ENCODE data around the gene HRH1. TPM values are rescaled to one million over a fixed set of nuclear protein-coding genes. Genes with fewer than 3 reads are reported as not detected.

The HRH1 gene
- total RNA-seq, 1 experiment from 2014 or later, result not detected

DNA sequence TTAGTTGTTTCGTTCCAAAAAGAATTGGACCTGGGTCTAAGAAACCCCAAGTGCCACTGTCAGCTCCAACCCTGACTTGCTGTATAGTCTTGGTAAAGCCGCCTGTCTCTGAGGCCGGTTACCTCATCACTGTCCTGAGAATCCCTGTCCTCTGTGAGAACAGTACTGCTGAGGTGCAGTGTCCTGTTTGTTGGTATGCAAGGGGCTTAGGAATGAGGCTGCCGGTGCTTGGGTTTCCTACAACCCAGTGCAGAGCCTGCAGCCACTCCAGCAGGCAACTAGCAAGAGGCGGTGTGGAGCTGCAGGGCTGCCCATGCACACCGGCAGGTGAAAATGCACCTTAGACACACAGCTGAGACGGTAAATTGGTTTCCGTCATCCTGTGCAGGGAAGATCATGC is 65.9 kb downstream of the HRH1 start:
- Histone ChIP-seq H3K36me3 (replicated peaks; ENCODE audit: control insufficient read depth, insufficient read depth, low read length) (no peaks in the 10 kb centered on the region), H3K4me3 (ENCODE audit: insufficient read depth, low read depth, low read length) (no peak overlapping the region), H3K27me3 (ENCODE audit: control insufficient read depth, insufficient read depth, low read length) (no peaks in the 10 kb centered on the region)
- DNase-seq, result peak; percentile 42

DNA sequence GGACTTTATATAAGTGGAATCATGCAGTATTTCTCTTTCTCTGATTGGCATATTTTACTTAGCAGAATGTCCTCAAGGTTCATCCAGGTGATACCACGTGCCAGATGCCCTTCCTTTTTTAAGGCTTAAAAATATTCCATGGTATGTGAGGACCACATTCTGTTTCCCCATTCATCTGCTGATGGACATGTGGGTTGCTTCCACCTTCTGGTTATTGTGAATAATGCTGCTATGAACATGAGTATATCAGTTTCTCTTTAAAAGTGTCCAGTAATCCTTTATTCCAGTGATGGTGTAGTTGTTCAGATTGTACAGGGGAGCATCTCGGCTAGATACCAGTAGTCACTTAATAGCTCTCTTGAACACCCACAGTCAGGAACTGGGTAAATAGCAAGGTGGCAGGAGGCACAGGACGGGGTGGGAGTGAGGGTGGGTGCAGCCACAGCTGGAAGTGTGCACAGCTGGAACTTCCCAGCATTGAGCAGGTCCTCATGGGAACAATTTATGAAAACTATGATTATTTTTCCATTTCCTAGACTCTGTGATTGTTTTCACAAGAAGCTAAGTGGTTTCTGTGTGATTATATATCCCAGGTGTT is 67.6 kb downstream of the HRH1 start:
- Histone ChIP-seq H3K27me3 (ENCODE audit: control insufficient read depth, insufficient read depth, low read length) (no peaks in the 10 kb centered on the region), H3K36me3 (replicated peaks; ENCODE audit: control insufficient read depth, insufficient read depth, low read length) (no peaks in the 10 kb centered on the region), H3K4me3 (ENCODE audit: insufficient read depth, low read depth, low read length) (no peak overlapping the region)
- DNase-seq, result no peak

DNA sequence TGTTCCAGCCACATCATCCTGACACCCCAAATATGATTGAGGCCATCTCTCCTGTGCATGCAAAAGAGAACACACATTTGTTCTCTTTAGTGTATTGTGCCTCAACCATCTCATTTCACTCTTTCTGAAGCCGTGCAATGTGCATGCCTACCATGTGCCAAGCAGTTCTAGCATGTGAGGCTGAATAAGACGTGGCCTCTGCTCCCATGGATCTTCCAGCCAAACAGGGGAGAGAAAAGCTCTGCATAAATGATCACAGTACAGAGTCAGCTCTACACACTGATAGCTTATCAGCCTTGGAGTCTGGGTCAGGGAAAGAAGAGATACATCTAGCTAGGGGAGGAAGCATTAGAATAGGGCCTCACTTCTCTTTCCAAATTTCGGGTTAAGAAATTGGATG is 69.7 kb downstream of the HRH1 start:
- no peak overlapping the region for H3K4me3 ChIP-seq (ENCODE audit: insufficient read depth, low read depth, low read length)
- H3K36me3 ChIP-seq (replicated peaks; ENCODE audit: control insufficient read depth, insufficient read depth, low read length), result no peaks in the 10 kb centered on the region
- H3K27me3 ChIP-seq (ENCODE audit: control insufficient read depth, insufficient read depth, low read length), result no peaks in the 10 kb centered on the region
- no peak for DNase-seq

DNA sequence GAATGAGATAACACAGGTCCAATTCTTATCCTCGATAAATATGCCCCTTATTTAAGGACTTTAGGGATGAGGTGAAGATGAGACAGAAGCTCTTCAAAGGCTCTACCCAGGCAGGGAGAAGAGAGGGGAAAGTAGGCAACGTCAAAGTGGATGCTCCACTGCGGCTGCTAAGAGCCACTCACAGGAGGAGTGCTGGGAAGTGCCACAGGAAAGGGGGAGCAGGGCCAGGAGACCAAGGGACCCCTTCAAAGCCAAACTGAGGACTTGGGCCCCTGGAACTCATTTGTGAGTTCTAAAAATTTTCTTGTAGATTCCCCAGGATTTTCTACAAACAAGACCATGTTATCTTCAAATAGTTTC is 70.6 kb downstream of the HRH1 start:
- DNase-seq, result no peak
- Histone ChIP-seq H3K27me3 (ENCODE audit: control insufficient read depth, insufficient read depth, low read length) (no peaks in the 10 kb centered on the region), H3K4me3 (ENCODE audit: insufficient read depth, low read depth, low read length) (no peak overlapping the region), H3K36me3 (replicated peaks; ENCODE audit: control insufficient read depth, insufficient read depth, low read length) (no peaks in the 10 kb centered on the region)

DNA sequence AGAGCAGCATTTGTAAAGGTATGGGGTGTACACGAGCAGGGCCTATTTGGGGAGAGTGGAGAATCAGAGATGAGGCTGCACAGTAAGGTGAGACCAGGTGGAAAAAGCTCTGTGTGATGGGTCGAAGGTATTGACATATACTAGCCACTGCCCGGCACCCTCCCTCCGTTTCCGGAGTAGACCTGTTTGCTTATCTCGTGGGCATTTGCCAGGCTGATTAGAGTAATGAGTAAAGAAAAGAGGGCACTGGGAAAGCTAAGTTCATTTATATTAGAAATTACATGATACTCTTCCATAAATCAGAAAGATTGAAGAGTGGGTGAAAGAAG is 71.7 kb downstream of the HRH1 start:
- DNase-seq, result no peak
- H3K27me3 ChIP-seq (ENCODE audit: control insufficient read depth, insufficient read depth, low read length), result no peaks in the 10 kb centered on the region
- H3K4me3 ChIP-seq (ENCODE audit: insufficient read depth, low read depth, low read length), result no peak overlapping the region
- H3K36me3 ChIP-seq (replicated peaks; ENCODE audit: control insufficient read depth, insufficient read depth, low read length), result no peaks in the 10 kb centered on the region

DNA sequence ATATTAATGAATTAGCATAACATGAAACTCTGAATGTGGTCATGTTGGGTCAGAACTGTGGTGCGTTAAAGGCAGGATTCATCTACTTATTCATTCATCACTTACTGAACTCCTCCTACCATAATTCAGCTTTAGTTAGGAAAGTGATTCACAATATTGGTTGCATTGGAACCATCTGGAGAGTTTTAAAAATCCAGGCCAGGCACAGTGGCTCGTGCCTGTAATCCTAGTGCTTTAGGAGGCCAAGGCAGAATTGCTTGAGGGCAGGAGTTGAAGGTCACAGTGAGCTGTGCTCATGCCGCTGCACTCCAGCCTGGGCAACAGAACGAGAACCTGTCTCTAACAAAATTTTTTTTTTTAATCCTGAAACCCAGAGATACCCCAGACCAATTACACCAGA is 73.7 kb downstream of the HRH1 start:
- no peak for DNase-seq
- Histone ChIP-seq H3K27me3 (ENCODE audit: control insufficient read depth, insufficient read depth, low read length) (no peaks in the 10 kb centered on the region), H3K36me3 (replicated peaks; ENCODE audit: control insufficient read depth, insufficient read depth, low read length) (no peaks in the 10 kb centered on the region), H3K4me3 (ENCODE audit: insufficient read depth, low read depth, low read length) (no peak overlapping the region)

DNA sequence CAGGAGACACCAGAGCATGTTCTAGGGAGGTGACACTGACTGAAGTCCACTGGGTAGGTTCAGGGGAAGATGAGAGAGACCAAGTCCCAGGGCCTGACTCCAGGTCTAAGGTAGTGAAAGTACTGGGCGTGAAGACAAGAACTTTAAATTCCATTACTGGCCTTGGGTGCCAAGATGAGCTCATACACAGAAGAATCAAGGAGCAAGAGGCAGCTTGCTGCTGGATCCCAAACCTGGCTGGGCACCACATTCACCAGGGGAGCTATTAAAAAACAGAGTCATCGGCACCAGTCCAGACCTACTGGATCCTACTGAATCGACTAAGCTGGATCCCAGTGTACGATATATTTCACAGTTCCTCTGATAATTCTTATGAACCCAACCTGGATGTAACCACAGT is 75.8 kb downstream of the HRH1 start:
- H3K4me3 ChIP-seq (ENCODE audit: insufficient read depth, low read depth, low read length), result no peak overlapping the region
- H3K36me3 ChIP-seq (replicated peaks; ENCODE audit: control insufficient read depth, insufficient read depth, low read length), result no peaks in the 10 kb centered on the region
- H3K27me3 ChIP-seq (ENCODE audit: control insufficient read depth, insufficient read depth, low read length), result no peaks in the 10 kb centered on the region
- DNase-seq, result no peak

DNA sequence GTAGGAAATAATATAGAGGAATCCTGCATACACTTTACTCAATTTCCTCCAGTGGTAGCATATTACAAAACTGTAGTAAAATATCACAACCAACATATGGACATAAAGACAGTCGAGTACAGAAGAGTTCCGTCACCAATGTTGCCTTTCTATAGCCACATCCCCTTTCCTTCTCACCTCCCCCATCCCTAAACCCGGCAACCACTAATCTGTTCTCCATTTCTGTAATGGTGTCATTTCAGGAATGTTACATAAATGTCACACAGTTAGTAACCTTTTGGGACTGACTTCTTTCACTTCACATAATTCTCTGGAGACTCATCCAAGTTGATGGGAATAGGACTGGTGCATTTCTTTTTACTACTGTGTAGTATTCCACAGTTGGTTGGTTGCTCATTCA is 76.5 kb downstream of the HRH1 start:
- no peak for DNase-seq
- H3K36me3 ChIP-seq (replicated peaks; ENCODE audit: control insufficient read depth, insufficient read depth, low read length), result no peaks in the 10 kb centered on the region
- no peak overlapping the region for H3K4me3 ChIP-seq (ENCODE audit: insufficient read depth, low read depth, low read length)
- no peaks in the 10 kb centered on the region for H3K27me3 ChIP-seq (ENCODE audit: control insufficient read depth, insufficient read depth, low read length)

DNA sequence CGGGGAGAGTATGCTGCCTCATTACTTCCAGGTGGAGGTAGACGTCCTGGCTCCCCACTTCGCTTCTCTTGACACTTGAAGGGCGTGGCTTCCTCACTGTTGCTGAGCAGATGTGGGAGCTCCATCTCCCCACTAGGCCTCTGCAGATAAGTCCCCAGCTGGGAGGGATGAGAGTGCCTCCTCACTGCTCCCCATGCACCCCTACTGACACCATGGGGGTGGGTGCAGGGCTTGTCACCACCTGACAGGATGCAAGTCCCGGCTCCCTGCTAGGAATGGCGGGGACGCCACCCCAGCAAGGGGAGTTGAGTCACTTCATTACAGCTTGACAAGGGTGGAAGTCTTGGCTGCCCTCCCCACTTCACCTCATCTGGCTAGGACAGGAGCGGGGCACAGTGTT is 81.1 kb downstream of the HRH1 start:
- no peak overlapping the region for H3K4me3 ChIP-seq (ENCODE audit: insufficient read depth, low read depth, low read length)
- no peak for DNase-seq
- no peaks in the 10 kb centered on the region for H3K36me3 ChIP-seq (replicated peaks; ENCODE audit: control insufficient read depth, insufficient read depth, low read length)
- no peaks in the 10 kb centered on the region for H3K27me3 ChIP-seq (ENCODE audit: control insufficient read depth, insufficient read depth, low read length)

DNA sequence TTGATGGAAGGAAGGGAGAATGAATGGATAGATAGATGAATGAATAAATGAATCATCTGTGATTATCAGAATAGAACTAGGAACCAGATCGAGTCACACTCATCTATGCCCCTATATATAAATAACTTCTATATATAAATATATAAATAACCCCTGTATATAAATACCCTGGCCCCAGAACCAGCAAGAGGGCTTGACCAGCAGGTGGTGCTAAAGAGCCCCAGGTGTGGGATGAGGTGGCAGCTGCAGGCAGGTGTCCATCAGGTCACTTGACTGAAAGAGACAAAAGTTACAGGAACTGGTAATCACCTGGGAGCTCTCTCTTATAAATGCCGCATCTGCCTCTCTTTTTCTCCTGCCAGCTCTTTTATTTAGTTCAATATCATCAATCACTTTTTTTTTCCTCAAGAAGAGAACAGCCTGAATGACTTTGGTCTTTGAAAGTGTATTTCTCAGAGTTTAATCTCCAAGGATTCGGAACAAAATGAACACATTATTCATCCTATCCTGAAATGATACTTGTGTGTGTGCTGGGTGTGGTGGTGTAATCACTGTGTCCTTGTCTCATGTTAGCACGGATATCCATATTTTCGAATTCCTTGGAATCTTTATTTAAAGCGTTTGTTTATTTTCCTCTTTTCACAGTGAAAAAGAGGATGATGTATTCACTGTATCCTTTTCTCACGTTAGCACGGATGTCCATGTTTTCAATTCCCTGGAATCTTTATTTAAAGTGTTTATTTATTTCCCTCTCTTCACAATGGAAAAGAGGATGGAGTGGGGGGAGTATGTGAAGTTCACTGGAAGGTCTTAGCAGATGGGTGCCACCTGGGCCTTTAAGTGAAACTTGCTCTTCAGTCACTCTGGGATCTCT is 82.5 kb downstream of the HRH1 start:
- H3K4me3 ChIP-seq (ENCODE audit: insufficient read depth, low read depth, low read length), result no peak overlapping the region
- peak; percentile 87 for DNase-seq
- no peaks in the 10 kb centered on the region for H3K27me3 ChIP-seq (ENCODE audit: control insufficient read depth, insufficient read depth, low read length)
- H3K36me3 ChIP-seq (replicated peaks; ENCODE audit: control insufficient read depth, insufficient read depth, low read length), result no peaks in the 10 kb centered on the region

DNA sequence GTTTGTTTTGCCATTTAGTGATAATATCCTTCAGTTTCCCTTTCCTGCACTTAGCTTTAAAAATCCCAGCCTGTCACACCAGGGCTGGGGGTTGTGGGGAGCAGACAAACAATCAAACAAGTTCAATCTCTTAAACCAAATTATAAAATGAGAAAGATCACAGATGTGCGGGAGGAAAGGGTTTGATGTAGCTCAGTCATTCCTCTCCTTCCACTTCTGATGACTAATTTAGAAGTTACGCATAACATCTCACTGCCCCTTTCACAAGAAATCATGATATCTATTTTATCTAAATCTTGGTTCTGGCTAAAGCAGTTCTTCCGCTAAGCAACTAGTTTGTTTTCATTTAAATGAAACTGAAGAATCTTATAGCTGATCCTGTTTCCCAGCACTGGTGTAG is 83.8 kb downstream of the HRH1 start:
- no peak for DNase-seq
- no peaks in the 10 kb centered on the region for H3K27me3 ChIP-seq (ENCODE audit: control insufficient read depth, insufficient read depth, low read length)
- no peaks in the 10 kb centered on the region for H3K36me3 ChIP-seq (replicated peaks; ENCODE audit: control insufficient read depth, insufficient read depth, low read length)
- H3K4me3 ChIP-seq (ENCODE audit: insufficient read depth, low read depth, low read length), result no peak overlapping the region

DNA sequence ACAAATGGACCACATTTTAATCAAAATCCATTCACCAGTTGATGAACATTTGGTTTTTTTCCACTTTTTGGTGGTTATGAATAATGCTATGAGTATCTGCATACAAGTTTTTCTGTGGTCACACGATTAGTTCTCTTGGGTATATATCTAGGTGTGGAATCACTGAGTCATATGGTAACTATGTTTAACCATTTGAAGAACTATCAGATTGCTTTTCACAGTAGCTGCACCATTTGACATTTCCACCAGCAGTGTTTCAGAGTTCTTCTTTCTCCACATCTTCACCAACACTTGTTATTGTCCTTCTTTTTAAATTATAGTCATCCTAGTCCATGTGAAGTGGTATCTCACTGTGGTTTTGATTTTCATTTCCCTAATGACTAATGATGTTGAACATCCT is 84.6 kb downstream of the HRH1 start:
- no peak for DNase-seq
- H3K4me3 ChIP-seq (ENCODE audit: insufficient read depth, low read depth, low read length), result no peak overlapping the region
- H3K27me3 ChIP-seq (ENCODE audit: control insufficient read depth, insufficient read depth, low read length), result no peaks in the 10 kb centered on the region
- no peaks in the 10 kb centered on the region for H3K36me3 ChIP-seq (replicated peaks; ENCODE audit: control insufficient read depth, insufficient read depth, low read length)

DNA sequence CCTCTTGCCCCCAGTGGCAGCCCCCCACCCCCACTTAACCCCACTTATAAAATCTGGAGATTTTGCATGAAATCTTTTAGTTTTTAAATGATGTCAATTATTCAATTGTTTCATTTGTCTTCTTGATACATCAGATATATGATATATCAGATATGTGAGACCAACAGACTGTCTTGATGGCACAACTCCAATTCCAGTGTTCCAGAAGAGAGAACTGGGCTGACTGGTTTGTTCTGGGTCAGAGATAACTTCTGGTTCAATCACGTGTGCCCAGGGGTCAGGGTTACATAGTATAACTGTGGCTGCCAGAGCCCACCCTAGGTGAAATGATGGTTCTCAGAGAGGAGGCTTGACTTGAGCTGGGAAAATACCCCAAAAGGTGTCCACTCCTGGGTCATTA is 85.5 kb downstream of the HRH1 start:
- Histone ChIP-seq H3K36me3 (replicated peaks; ENCODE audit: control insufficient read depth, insufficient read depth, low read length) (no peaks in the 10 kb centered on the region), H3K27me3 (ENCODE audit: control insufficient read depth, insufficient read depth, low read length) (no peaks in the 10 kb centered on the region), H3K4me3 (ENCODE audit: insufficient read depth, low read depth, low read length) (no peak overlapping the region)
- DNase-seq, result no peak

DNA sequence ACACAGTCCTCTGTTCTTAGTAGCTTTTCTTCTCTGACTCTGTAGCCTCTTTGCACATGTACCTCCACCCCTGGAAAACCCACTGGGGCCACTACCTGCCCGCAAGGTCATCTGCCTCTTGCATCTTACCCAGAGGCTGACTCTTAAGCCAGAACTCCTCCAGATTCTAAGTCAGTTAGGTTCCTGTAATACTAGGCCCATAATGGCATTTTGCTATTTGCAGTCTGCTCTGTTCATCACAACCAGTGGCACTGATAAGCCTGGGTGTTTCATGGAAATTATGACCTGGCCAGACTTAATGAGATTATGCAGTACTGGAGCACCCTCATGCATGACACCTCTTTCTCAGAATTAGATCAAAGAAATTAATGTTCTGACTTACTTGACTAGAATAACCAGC is 86.2 kb downstream of the HRH1 start:
- Histone ChIP-seq H3K4me3 (ENCODE audit: insufficient read depth, low read depth, low read length) (no peak overlapping the region), H3K36me3 (replicated peaks; ENCODE audit: control insufficient read depth, insufficient read depth, low read length) (no peaks in the 10 kb centered on the region), H3K27me3 (ENCODE audit: control insufficient read depth, insufficient read depth, low read length) (no peaks in the 10 kb centered on the region)
- no peak for DNase-seq

DNA sequence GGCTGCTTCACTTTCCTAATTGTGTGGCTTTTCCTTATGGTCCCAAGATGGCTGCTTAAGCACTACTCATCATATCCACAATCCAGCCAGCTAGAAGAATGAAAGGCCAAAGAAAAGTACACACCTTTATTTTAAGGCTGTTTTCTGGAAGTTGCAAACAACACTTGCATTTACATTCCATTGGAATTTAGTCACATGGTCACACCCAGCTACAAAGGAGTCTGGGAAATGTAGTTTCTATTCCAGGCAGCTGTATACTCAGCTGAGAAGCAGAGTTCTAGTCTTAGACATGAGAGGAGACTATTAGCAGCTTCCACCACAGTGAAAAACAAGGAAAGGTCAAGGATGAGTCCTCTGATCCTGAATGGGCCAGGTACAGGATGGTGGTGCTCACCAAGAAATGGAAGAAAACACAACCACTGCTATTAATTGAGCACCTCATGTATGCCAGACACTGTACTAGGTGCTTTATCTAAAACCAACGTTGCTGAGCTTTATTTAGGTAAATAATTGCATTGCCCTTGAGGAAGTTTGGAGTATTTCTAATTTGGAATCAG is 89.9 kb downstream of the HRH1 start:
- Histone ChIP-seq H3K27me3 (ENCODE audit: control insufficient read depth, insufficient read depth, low read length) (no peaks in the 10 kb centered on the region), H3K4me3 (ENCODE audit: insufficient read depth, low read depth, low read length) (no peak overlapping the region), H3K36me3 (replicated peaks; ENCODE audit: control insufficient read depth, insufficient read depth, low read length) (no peaks in the 10 kb centered on the region)
- DNase-seq, result no peak

Data from H7 (cell line).